Gastrocnemius medialis (tissue), 4 donors: ENCODE results near the gene MIB1.

Source experiments
- CTCF ChIP-seq, 5 experiments: fragments of 450-650 bp in 3 of 5; fragments of 200-600 bp in 2 of 5; sonication (generic) in 2 of 5; IDR thresholded peaks in 4 of 5; conservative IDR thresholded peaks in 1 of 5; 1 replicate in 4 of 5; 2 replicates in 1 of 5; pipeline ENCODE4 v1.5.1; 2016 to 2019; ENCODE audit warnings: antibody characterized with exemption in 5 of 5, mild to moderate bottlenecking in 3 of 5, moderate library complexity in 3 of 5
- POLR2A ChIP-seq, 2 donors: fragments of 450-650 bp; IDR thresholded peaks; one replicate each; pipeline ENCODE4 v1.6.1; 2017; ENCODE audit warnings: antibody characterized with exemption in 2 of 2, mild to moderate bottlenecking in 2 of 2, moderate library complexity in 2 of 2

- TF ChIP-seq POLR2A (IDR thresholded peaks at IDR 0.05) (no peak), CTCF (IDR thresholded peaks at IDR 0.05 in 4 of 5, conservative IDR thresholded peaks at IDR 0.05 in 1 of 5) (no peak)
Observed at GRCh38 chr18:21747764-21748693, 7.4 kb downstream of the MIB1 start.
